B cell (primary cell): ENCODE results near the gene HES2.

Source experiments
- CTCF ChIP-seq: fragments of 200-600 bp; IDR thresholded peaks from one replicate; pipeline ENCODE4 v1.8.0; 2022; ENCODE audit warnings: antibody characterized with exemption, mild to moderate bottlenecking
- EZH2 ChIP-seq: IDR thresholded peaks from 2 replicates; pipeline ENCODE4 v1.6.1; 2012; ENCODE audit warnings: borderline replicate concordance, low read depth, mild to moderate bottlenecking, moderate library complexity, low read length; ENCODE audit not compliant: insufficient read depth, poor library complexity, severe bottlenecking

GRCh38 chr1:6426277-6426971, 6.7 kb upstream of the HES2 start:
- TF ChIP-seq CTCF = no peak
- TF ChIP-seq EZH2 = no peak
